Fibroblast of skin of right quadriceps (primary cell): Measurements from ENCODE around the gene RAB39B.

ENCODE experiments used
- DNase-seq: peaks from one replicate; pipeline ENCODE4 v3.0.0-alpha.2; 2013

Gene RAB39B

DNA sequence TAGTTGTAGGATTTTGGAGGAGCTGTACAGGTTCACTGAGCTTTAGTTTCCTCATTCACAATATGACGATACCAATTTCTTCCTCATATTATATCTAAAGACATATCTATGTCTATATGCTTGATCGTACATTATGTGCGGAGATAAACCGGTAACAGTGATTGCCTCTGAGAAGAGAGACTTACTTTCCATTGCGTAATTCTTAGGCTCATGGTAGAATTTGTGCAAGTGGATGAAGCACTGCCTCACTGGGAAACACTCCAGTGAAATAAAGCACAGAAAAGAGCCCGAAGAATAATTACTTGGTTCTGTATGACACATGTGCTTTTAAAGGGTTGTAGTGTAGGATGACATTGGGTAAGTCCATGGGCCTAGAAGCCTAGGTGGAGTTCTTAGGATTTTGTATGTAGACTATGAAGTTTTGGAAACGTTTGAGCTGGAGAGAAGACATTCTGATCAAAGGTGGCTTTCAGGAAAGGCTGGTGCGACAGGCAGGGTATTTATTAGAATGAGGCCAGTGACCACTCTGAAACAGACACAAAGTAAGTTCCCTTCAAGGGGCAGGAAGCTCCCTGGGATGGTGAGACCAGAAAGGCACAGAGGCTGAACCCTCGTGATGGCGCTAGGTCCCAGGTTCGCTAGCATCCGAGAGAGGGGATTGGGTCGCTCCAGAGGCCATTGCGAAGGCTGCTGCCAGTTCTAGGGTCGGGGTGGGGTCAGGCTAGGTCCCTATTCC, 48.7 kb downstream of the RAB39B start:
- DNase-seq = peak; percentile 0

- DNase-seq = no peak
Measured at GRCh38 chrX:155213731-155214130, 50.6 kb downstream of the RAB39B start.

DNA sequence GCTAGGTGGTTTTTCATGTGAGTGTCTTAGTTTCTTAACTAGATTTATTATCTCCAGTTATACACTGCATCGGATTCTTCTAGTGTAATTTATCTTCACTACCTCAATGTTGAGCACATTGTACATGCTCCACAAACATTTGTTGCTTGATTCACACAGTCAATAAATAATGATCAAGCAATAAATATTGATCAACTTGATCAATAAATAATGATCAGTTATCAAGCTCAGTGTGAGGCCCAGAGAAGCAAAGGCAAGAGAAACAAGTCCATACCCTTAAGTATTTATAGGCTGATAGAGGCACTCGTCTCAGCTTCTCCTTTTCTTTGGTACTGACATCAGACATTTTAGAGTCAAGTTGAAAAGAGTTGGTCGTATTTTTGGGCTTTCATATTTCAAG, 53.1 kb downstream of the RAB39B start:
- no peak for DNase-seq
